Stimulated activated naive CD8-positive, alpha-beta T cell treated with anti-CD3 and anti-CD28 coated beads, Interleukin-15, amount 100 ng/mL, for 72 hours (primary cell): ENCODE data around the gene CD300LD.
"Not testable (repeated sequence)": the region's sequence is repeated elsewhere in the genome, so short reads cannot be mapped to it uniquely, and the experiment has no call there.

Experiments used
- ATAC-seq: fragments of 150-1000 bp; cut with Tn5 transposase; 2 replicates; pipeline ENCODE4 v1.10.0; 2021; ENCODE audit warnings: mild to moderate bottlenecking, moderate library complexity
- DNase-seq, 2 donors: peaks; one replicate each; pipeline ENCODE4 v3.0.0; 2021 to 2022
- H3K27ac Mint-ChIP-seq, 2 donors: one replicate each; pipeline ENCODE4 v1.8.0; 2022; ENCODE audit warnings: mild to moderate bottlenecking in 2 of 2, mixed read lengths in 2 of 2, moderate library complexity in 2 of 2
- H3K27me3 Mint-ChIP-seq: one replicate; pipeline ENCODE4 v1.8.0; 2022; ENCODE audit warnings: mixed read lengths
- H3K4me1 Mint-ChIP-seq: one replicate; pipeline ENCODE4 v1.8.0; 2022; ENCODE audit warnings: mild to moderate bottlenecking, mixed read lengths
- H3K4me3 Mint-ChIP-seq, 2 donors: one replicate each; pipeline ENCODE4 v1.8.0; 2022; ENCODE audit warnings: mild to moderate bottlenecking in 2 of 2, mixed read lengths in 2 of 2, moderate library complexity in 1 of 2
- H3K9me3 Mint-ChIP-seq, 2 donors: one replicate each; pipeline ENCODE4 v1.8.0; 2022; ENCODE audit warnings: mixed read lengths in 2 of 2

Gene CD300LD

GRCh38 chr17:74592087-74592990 is at the start of gene CD300LD:
Gene CD300LD, minus strand, starts transcription at chr17:74592283. Its CDS starts 81 bp downstream, at chr17:74592202.
- H3K27me3 Mint-ChIP-seq, result no peaks in the 10 kb centered on the region
- peak within 1 kb of the TSS in 1 of 2 donors; percentile 22 for H3K4me3 Mint-ChIP-seq
- H3K9me3 Mint-ChIP-seq, result no peaks in the 10 kb centered on the region
- ATAC-seq (peak; percentile 57), DNase-seq (no peak)
- H3K4me1 Mint-ChIP-seq, result peaks cover 15% of the 10 kb centered on the region
- no peak within 1 kb of the TSS for H3K27ac Mint-ChIP-seq

GRCh38 chr17:74641224-74641957 is 49.3 kb upstream of the CD300LD start:
- Mint-ChIP-seq H3K27me3 (peaks cover 76% of the 10 kb centered on the region), H3K4me3 (no peak overlapping the region), H3K4me1 (peaks cover 14% of the 10 kb centered on the region), H3K27ac (no peak overlapping the region), H3K9me3 (no peaks in the 10 kb centered on the region)
- no peak for ATAC-seq
- DNase-seq, result no peak

- Mint-ChIP-seq H3K27ac (no peak overlapping the region), H3K9me3 (no peaks in the 10 kb centered on the region), H3K4me1 (peaks cover 14% of the 10 kb centered on the region), H3K27me3 (peaks cover 80% of the 10 kb centered on the region), H3K4me3 (no peak overlapping the region)
- DNase-seq, result peak; percentile 13 to 30
- peak; percentile 82 for ATAC-seq
Measured at GRCh38 chr17:74639704-74640151, 47.6 kb upstream of the CD300LD start.

- peaks cover 63% of the 10 kb centered on the region for H3K27me3 Mint-ChIP-seq
- no peak overlapping the region for H3K27ac Mint-ChIP-seq
- H3K4me1 Mint-ChIP-seq, result peaks cover 14% of the 10 kb centered on the region
Measured at GRCh38 chr17:74637926-74638325, 45.8 kb upstream of the CD300LD start.

GRCh38 chr17:74637265-74637664 is 45.2 kb upstream of the CD300LD start:
- DNase-seq (no peak), ATAC-seq (no peak)
- no peaks in the 10 kb centered on the region for H3K9me3 Mint-ChIP-seq
- no peak overlapping the region for H3K27ac Mint-ChIP-seq
- peaks cover 59% of the 10 kb centered on the region for H3K27me3 Mint-ChIP-seq
- H3K4me1 Mint-ChIP-seq, result peaks cover 15% of the 10 kb centered on the region
- H3K4me3 Mint-ChIP-seq, result no peak overlapping the region

More at GRCh38 chr17:74637926-74638325, 45.8 kb upstream of the CD300LD start:
- DNase-seq (no peak), ATAC-seq (no peak)
- no peak overlapping the region for H3K4me3 Mint-ChIP-seq
- H3K9me3 Mint-ChIP-seq, result no peaks in the 10 kb centered on the region

- not testable (repeated sequence) for H3K4me3 Mint-ChIP-seq, DNase-seq, H3K9me3 Mint-ChIP-seq, H3K27ac Mint-ChIP-seq, ATAC-seq
- peaks cover 59% of the 10 kb centered on the region for H3K27me3 Mint-ChIP-seq
- peaks cover 22% of the 10 kb centered on the region for H3K4me1 Mint-ChIP-seq
Measured at GRCh38 chr17:74636541-74637085, 44.5 kb upstream of the CD300LD start.

GRCh38 chr17:74635418-74635817 is 43.3 kb upstream of the CD300LD start:
- peaks cover 52% of the 10 kb centered on the region for H3K27me3 Mint-ChIP-seq
- no peak for ATAC-seq
- H3K27ac Mint-ChIP-seq, result no peak overlapping the region
- DNase-seq, result no peak
- H3K4me3 Mint-ChIP-seq, result no peak overlapping the region
- H3K9me3 Mint-ChIP-seq, result no peaks in the 10 kb centered on the region
- peaks cover 23% of the 10 kb centered on the region for H3K4me1 Mint-ChIP-seq

GRCh38 chr17:74633326-74633725 is 41.2 kb upstream of the CD300LD start:
- H3K27ac Mint-ChIP-seq, result no peak overlapping the region
- peaks cover 9% of the 10 kb centered on the region for H3K4me1 Mint-ChIP-seq
- DNase-seq (no peak), ATAC-seq (no peak)
- H3K4me3 Mint-ChIP-seq, result no peak overlapping the region
- H3K27me3 Mint-ChIP-seq, result peaks cover 58% of the 10 kb centered on the region
- no peaks in the 10 kb centered on the region for H3K9me3 Mint-ChIP-seq

GRCh38 chr17:74632617-74633016 is 40.5 kb upstream of the CD300LD start:
- peaks cover 9% of the 10 kb centered on the region for H3K4me1 Mint-ChIP-seq
- no peak overlapping the region for H3K4me3 Mint-ChIP-seq
- H3K9me3 Mint-ChIP-seq, result no peaks in the 10 kb centered on the region
- peaks cover 58% of the 10 kb centered on the region for H3K27me3 Mint-ChIP-seq
- ATAC-seq, result no peak
- no peak for DNase-seq
- no peak overlapping the region for H3K27ac Mint-ChIP-seq

- DNase-seq, result no peak
- peak overlapping the region; percentile 30 to 33 for H3K4me3 Mint-ChIP-seq
- H3K27me3 Mint-ChIP-seq, result peaks cover 59% of the 10 kb centered on the region
- H3K9me3 Mint-ChIP-seq, result peaks cover 0 to 3% of the 10 kb centered on the region in 2 donors
- no peak for ATAC-seq
- no peak overlapping the region for H3K27ac Mint-ChIP-seq
- peaks cover 9% of the 10 kb centered on the region for H3K4me1 Mint-ChIP-seq
Measured at GRCh38 chr17:74631468-74632450, 39.7 kb upstream of the CD300LD start.

- H3K27me3 Mint-ChIP-seq, result peaks cover 59% of the 10 kb centered on the region
- ATAC-seq, H3K9me3 Mint-ChIP-seq, H3K4me3 Mint-ChIP-seq, H3K27ac Mint-ChIP-seq, H3K4me1 Mint-ChIP-seq, DNase-seq: not testable (repeated sequence)
Measured at GRCh38 chr17:74630251-74630650, 38.2 kb upstream of the CD300LD start.

GRCh38 chr17:74625661-74626060 is 33.6 kb upstream of the CD300LD start:
- DNase-seq (no peak), ATAC-seq (no peak)
- H3K27me3 Mint-ChIP-seq, result peaks cover 78% of the 10 kb centered on the region
- no peak overlapping the region for H3K27ac Mint-ChIP-seq
- peaks cover 0 to 6% of the 10 kb centered on the region in 2 donors for H3K9me3 Mint-ChIP-seq
- H3K4me1 Mint-ChIP-seq, result no peaks in the 10 kb centered on the region
- H3K4me3 Mint-ChIP-seq, result no peak overlapping the region

GRCh38 chr17:74624131-74624530 is 32.0 kb upstream of the CD300LD start:
- ATAC-seq (no peak), DNase-seq (no peak)
- no peak overlapping the region for H3K27ac Mint-ChIP-seq
- no peaks in the 10 kb centered on the region for H3K4me1 Mint-ChIP-seq
- H3K4me3 Mint-ChIP-seq, result no peak overlapping the region
- peaks cover 73% of the 10 kb centered on the region for H3K27me3 Mint-ChIP-seq
- H3K9me3 Mint-ChIP-seq, result peaks cover 0 to 6% of the 10 kb centered on the region in 2 donors

- H3K4me1 Mint-ChIP-seq, result no peaks in the 10 kb centered on the region
- H3K27me3 Mint-ChIP-seq, result peaks cover 73% of the 10 kb centered on the region
- H3K9me3 Mint-ChIP-seq, result peaks cover 0 to 6% of the 10 kb centered on the region in 2 donors
- no peak for ATAC-seq
- DNase-seq, result no peak
- H3K27ac Mint-ChIP-seq, result no peak within 1 kb of the TSS
- no peak within 1 kb of the TSS for H3K4me3 Mint-ChIP-seq
Measured at GRCh38 chr17:74623693-74624093, 31.6 kb upstream of the CD300LD start, which contains the start of gene CD300E. Gene CD300E, minus strand, starts transcription at chr17:74623738. Its CDS starts 117 bp downstream, at chr17:74623621.
